Epithelial cell of proximal tubule (primary cell): ENCODE data around the gene TMEM82. TPM values are rescaled to one million over a fixed set of nuclear protein-coding genes. Genes with fewer than 3 reads are reported as not detected.

Experiments
- DNase-seq: peaks from one replicate; pipeline ENCODE4 v3.0.0-alpha.2; 2011; ENCODE audit warnings: low read depth
- H3K4me3 ChIP-seq: 2 replicates; pipeline ENCODE4 v1.5.1; 2011; ENCODE audit warnings: low read depth, mild to moderate bottlenecking, low read length
- total RNA-seq: library from RNA; depleted of rRNA; stranded (reverse); fragments of >200 nt; gene quantifications from 2 replicates; pipeline ENCODE4 v1.2.3, GENCODE V29; 2015
- TF ChIP-seq, protein P1 (sequence below): conservative IDR thresholded peaks from 2 replicates; pipeline ENCODE4 v1.5.1; 2012; ENCODE audit warnings: low read depth, mild to moderate bottlenecking, low read length

The TMEM82 gene
- total RNA-seq, 1 donor from 2014 or later: not detected

GRCh38 chr1:15755646-15756040, 13.3 kb downstream of the TMEM82 start:
- TF ChIP-seq, protein P1, sequence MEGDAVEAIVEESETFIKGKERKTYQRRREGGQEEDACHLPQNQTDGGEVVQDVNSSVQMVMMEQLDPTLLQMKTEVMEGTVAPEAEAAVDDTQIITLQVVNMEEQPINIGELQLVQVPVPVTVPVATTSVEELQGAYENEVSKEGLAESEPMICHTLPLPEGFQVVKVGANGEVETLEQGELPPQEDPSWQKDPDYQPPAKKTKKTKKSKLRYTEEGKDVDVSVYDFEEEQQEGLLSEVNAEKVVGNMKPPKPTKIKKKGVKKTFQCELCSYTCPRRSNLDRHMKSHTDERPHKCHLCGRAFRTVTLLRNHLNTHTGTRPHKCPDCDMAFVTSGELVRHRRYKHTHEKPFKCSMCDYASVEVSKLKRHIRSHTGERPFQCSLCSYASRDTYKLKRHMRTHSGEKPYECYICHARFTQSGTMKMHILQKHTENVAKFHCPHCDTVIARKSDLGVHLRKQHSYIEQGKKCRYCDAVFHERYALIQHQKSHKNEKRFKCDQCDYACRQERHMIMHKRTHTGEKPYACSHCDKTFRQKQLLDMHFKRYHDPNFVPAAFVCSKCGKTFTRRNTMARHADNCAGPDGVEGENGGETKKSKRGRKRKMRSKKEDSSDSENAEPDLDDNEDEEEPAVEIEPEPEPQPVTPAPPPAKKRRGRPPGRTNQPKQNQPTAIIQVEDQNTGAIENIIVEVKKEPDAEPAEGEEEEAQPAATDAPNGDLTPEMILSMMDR: no peak
- no peak overlapping the region for H3K4me3 ChIP-seq
- no peak for DNase-seq

GRCh38 chr1:15756143-15757015, 14.1 kb downstream of the TMEM82 start:
- no peak for DNase-seq
- TF ChIP-seq, protein P1: no peak
- H3K4me3 ChIP-seq: peak overlapping the region; percentile 68

DNA sequence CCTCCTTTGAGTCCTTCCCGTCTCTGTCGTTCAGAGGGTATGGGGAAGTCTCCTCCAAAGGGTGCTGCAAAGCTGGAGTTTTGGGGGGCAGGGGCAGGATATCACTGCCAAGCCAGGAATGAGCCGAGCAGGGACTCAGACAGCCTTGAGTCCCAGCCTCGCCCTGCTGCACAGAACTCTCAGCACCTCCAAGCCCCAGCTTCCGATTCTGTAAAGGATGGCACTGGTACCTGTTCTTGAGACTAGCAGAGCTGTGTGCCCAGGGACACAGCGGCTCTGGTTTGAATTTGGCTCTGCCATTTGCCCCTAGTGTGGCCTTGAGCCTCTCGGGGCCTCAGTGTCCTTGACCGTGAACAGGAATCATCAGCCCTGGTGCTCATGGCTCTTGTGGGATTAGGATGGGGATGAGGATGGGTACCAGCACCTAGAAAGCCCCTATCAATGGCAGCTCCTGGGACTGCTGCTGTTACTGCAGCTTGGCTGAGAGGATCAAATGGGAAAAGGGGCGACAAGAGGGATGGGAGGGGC, 14.8 kb downstream of the TMEM82 start:
- no peak for DNase-seq
- H3K4me3 ChIP-seq: peak overlapping the region; percentile 68
- TF ChIP-seq, protein P1: no peak

GRCh38 chr1:15757575-15758342, 15.5 kb downstream of the TMEM82 start:
- peak overlapping the region; percentile 68 for H3K4me3 ChIP-seq
- TF ChIP-seq, protein P1: no peak
- no peak for DNase-seq

DNA sequence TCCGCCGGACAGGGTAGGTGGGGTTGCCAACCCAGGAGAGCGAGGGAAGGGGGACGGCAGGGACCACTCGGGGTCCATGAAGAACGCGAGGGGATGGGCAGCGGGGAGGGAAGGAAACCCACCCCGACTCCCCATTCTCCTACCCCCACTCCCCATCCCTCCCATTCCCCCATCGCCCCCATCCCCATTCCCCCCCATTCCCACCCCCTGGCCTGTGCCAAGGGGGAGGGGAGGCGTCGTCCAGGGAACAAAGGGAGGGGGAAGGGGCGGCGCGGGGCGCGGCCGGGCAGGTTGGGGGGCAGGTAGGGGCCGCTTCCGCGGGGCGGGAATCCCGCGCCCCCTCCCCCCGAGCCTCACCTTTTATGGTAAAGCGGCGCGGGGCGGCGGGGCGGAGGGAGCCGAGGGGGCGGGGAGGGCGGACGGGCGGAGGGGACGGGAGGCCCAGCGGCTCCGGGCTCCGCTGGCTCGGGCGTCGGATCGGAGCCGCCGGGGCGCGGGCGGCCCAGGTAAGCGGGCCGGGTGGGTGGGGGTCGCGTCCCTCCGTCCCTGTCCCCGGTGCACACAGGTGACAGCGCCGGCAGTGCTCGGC, 16.1 kb downstream of the TMEM82 start, which contains the start of gene FBLIM1:
TSS of gene FBLIM1 (plus strand) at position 453 of the 589 bp plus-strand sequence. CDS start 6,189 bp downstream, outside the sequence.
- peak within 1 kb of the TSS; percentile 68 for H3K4me3 ChIP-seq
- no peak for DNase-seq
- TF ChIP-seq, protein P1: no peak

DNA sequence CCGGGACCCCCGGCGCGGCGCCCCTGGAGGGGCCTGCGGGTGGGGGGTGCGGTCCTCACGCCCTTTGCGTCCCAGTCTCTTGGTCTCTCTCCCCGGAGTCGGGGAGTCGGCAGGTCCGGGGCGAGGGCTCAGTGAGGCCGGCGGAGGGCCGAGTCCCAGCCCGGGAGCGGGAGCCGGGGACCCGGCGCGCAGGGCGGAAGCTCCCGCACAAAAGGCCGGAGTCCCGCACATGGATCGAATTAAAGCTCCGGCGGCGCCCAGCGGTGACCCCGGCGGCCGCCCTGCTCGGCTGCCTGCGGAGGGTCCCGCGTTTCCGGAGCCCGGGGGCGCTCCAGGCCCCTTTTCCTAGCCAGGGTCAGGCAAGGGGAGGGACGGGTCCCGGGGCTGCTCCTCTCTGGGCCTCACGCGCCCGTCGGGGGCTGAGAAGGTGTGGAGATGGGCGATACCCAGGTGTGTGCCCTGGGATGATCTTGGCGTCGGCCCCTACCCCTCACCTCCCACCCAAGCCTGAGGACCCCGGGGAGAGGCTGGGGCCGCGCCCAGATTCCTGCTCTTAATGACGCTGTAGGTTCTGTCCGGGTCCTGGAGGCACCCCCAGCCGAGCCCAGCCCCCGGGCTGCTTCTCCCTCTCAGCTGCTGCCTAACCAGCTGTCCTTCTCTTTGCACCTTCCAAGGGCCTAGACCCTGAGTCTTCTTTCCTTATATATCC, 16.8 kb downstream of the TMEM82 start:
- H3K4me3 ChIP-seq: peak overlapping the region; percentile 68
- no peak for DNase-seq
- TF ChIP-seq, protein P1: no peak
